KMS-11 (cell line): ENCODE data around the gene TTC16.

ENCODE experiments used
- H2AFZ ChIP-seq: fragments of 200-600 bp; sonication (generic); 2 replicates; pipeline ENCODE4 v1.6.1; 2016; ENCODE audit warnings: antibody characterized with exemption, mixed run types, low read depth
- H3K27ac ChIP-seq: fragments of 200-600 bp; sonication (generic); 2 replicates; pipeline ENCODE4 v1.6.1; 2016; ENCODE audit warnings: mild to moderate bottlenecking, mixed run types
- H3K27me3 ChIP-seq: fragments of 200-600 bp; sonication (generic); 2 replicates; pipeline ENCODE4 v1.6.1; 2017; ENCODE audit warnings: mild to moderate bottlenecking, low read depth, mixed run types, moderate library complexity; ENCODE audit not compliant: insufficient read depth
- H3K36me3 ChIP-seq: fragments of 200-600 bp; sonication (generic); 2 replicates; pipeline ENCODE4 v1.6.1; 2017; ENCODE audit warnings: mild to moderate bottlenecking, mixed run types; ENCODE audit not compliant: insufficient read depth
- H3K4me1 ChIP-seq: fragments of 200-600 bp; sonication (generic); 2 replicates; pipeline ENCODE4 v1.6.1; 2016; ENCODE audit warnings: mild to moderate bottlenecking, low read depth, mixed run types; ENCODE audit not compliant: poor library complexity, severe bottlenecking
- H3K4me2 ChIP-seq: fragments of 200-600 bp; sonication (generic); 2 replicates; pipeline ENCODE4 v1.7.0; 2016; ENCODE audit warnings: mild to moderate bottlenecking, mixed run types
- H3K4me3 ChIP-seq: fragments of 200-600 bp; sonication (generic); IDR thresholded peaks from 2 replicates; pipeline ENCODE4 v1.6.1; 2017; ENCODE audit warnings: low read depth, low read length, mixed read lengths; ENCODE audit not compliant: insufficient read depth
- H3K79me2 ChIP-seq: fragments of 200-600 bp; sonication (generic); 2 replicates; pipeline ENCODE4 v1.6.1; 2016; ENCODE audit warnings: low read depth, mixed run types; ENCODE audit not compliant: insufficient read depth
- H3K9ac ChIP-seq: fragments of 200-600 bp; sonication (generic); 2 replicates; pipeline ENCODE4 v1.6.1; 2016; ENCODE audit warnings: mild to moderate bottlenecking, mixed run types
- H4K20me1 ChIP-seq: fragments of 200-600 bp; sonication (generic); 2 replicates; pipeline ENCODE4 v1.6.1; 2016; ENCODE audit warnings: mild to moderate bottlenecking, mixed run types; ENCODE audit not compliant: insufficient read depth
- CTCF ChIP-seq: fragments of 200-600 bp; sonication (generic); conservative IDR thresholded peaks from 2 replicates; pipeline ENCODE4 v1.6.1; 2017; ENCODE audit warnings: low read depth, mild to moderate bottlenecking, antibody characterized with exemption, low read length, moderate library complexity, mixed read lengths

Gene TTC16

GRCh38 chr9:127726871-127727270 is 11.0 kb downstream of the TTC16 start:
- Histone ChIP-seq H3K36me3 (no peaks in the 10 kb centered on the region), H3K79me2 (no peaks in the 10 kb centered on the region), H2AFZ (no peak overlapping the region), H3K4me3 (no peak overlapping the region), H3K27ac (no peak overlapping the region), H3K4me2 (no peak overlapping the region), H3K27me3 (no peaks in the 10 kb centered on the region), H3K9ac (no peak overlapping the region), H3K4me1 (no peaks in the 10 kb centered on the region), H4K20me1 (no peaks in the 10 kb centered on the region)
- TF ChIP-seq CTCF: no peak

GRCh38 chr9:127728808-127729207 is 12.9 kb downstream of the TTC16 start:
- Histone ChIP-seq H3K9ac (no peak overlapping the region), H3K27ac (no peak overlapping the region), H3K4me2 (no peak overlapping the region), H3K4me3 (no peak overlapping the region), H4K20me1 (no peaks in the 10 kb centered on the region), H3K27me3 (no peaks in the 10 kb centered on the region), H3K36me3 (no peaks in the 10 kb centered on the region), H2AFZ (no peak overlapping the region), H3K79me2 (no peaks in the 10 kb centered on the region), H3K4me1 (peaks cover 2% of the 10 kb centered on the region)
- TF ChIP-seq CTCF: no peak

DNA sequence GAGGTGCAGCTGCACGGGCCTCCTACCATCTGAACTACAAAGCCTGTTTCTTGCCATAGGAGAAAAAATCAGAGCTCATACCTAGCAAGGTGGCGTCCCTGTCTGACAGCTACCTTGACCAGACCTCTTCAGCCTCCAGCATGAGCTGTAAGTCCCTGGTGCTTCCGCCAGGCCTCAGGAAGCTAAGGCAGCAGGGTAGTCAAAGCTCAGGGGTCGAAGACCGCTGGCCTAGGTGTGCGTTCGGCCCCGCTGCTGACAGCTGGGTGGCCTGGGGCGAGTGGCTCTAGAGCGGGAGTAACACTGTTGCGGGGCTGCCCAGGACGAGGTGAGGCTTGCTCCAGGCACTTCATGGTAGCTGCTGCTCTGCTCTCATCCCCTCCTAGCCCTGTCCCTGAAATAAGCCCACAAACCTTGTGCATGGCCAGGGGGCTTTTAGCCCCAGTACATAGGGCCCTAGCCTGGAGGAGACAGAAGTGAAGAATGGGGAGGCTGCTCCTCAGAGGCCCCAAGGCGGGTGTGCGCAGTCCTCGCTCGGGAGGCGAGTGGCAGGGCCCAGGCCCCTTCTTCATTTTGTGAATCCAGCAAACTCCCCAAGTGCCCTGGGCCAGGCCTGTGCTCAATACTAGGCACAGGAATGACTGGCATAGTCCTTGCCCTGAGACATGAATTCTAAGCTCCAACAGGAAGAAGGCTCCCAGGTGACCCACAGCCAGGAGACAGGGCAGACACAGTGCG is 13.8 kb downstream of the TTC16 start:
- no peaks in the 10 kb centered on the region for H3K36me3 ChIP-seq
- H3K4me1 ChIP-seq: peaks cover 9% of the 10 kb centered on the region
- H3K27ac ChIP-seq: no peak overlapping the region
- TF ChIP-seq CTCF: no peak
- H2AFZ ChIP-seq: no peak overlapping the region
- H3K27me3 ChIP-seq: no peaks in the 10 kb centered on the region
- H3K4me2 ChIP-seq: no peak overlapping the region
- no peak overlapping the region for H3K9ac ChIP-seq
- H3K4me3 ChIP-seq: no peak overlapping the region
- no peaks in the 10 kb centered on the region for H4K20me1 ChIP-seq
- no peaks in the 10 kb centered on the region for H3K79me2 ChIP-seq

GRCh38 chr9:127730262-127730661 is 14.4 kb downstream of the TTC16 start:
- Histone ChIP-seq H3K4me3 (no peak overlapping the region), H3K27ac (no peak overlapping the region), H3K27me3 (no peaks in the 10 kb centered on the region), H3K9ac (no peak overlapping the region), H3K4me1 (peaks cover 9% of the 10 kb centered on the region), H2AFZ (no peak overlapping the region), H3K4me2 (no peak overlapping the region), H4K20me1 (no peaks in the 10 kb centered on the region), H3K79me2 (no peaks in the 10 kb centered on the region), H3K36me3 (no peaks in the 10 kb centered on the region)
- no peak for TF ChIP-seq CTCF
